Measurements from ENCODE around the gene SLC12A7. TPM values are rescaled to one million over a fixed set of nuclear protein-coding genes. Genes with fewer than 3 reads are reported as not detected.

The SLC12A7 gene
- total and polyA plus RNA-seq, 7 donors = 7.2 to 54.3 (median 16.8) TPM

- WGBS, 2 donors = 84 to 89% methylated on average over 25 of the region's 25 CpGs
- Histone ChIP-seq H3K27ac (no peak overlapping the region), H3K9me3 (no peaks in the 10 kb centered on the region), H3K4me1 (peaks cover 0 to 9% (median 8%) of the 10 kb centered on the region in 4 donors), H3K36me3 (no peaks in the 10 kb centered on the region), H3K4me3 (no peak overlapping the region), H3K27me3 (no peaks in the 10 kb centered on the region)
- no peak for DNase-seq
- no peak for TF ChIP-seq POLR2A (IDR thresholded peaks at IDR 0.05)
- TF ChIP-seq, protein P1, sequence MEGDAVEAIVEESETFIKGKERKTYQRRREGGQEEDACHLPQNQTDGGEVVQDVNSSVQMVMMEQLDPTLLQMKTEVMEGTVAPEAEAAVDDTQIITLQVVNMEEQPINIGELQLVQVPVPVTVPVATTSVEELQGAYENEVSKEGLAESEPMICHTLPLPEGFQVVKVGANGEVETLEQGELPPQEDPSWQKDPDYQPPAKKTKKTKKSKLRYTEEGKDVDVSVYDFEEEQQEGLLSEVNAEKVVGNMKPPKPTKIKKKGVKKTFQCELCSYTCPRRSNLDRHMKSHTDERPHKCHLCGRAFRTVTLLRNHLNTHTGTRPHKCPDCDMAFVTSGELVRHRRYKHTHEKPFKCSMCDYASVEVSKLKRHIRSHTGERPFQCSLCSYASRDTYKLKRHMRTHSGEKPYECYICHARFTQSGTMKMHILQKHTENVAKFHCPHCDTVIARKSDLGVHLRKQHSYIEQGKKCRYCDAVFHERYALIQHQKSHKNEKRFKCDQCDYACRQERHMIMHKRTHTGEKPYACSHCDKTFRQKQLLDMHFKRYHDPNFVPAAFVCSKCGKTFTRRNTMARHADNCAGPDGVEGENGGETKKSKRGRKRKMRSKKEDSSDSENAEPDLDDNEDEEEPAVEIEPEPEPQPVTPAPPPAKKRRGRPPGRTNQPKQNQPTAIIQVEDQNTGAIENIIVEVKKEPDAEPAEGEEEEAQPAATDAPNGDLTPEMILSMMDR (IDR thresholded peaks at IDR 0.05) = no peak
- no peak for TF ChIP-seq EP300 (IDR thresholded peaks at IDR 0.05)
- intact Hi-C loops (cut with DNase I) = loop anchor here (5.0 kb wide), 1 partner anchor 138 kb away; the partner anchor contains the start of gene NKD2
Observed at GRCh38 chr5:1144638-1145396, 33.0 kb upstream of the SLC12A7 start.

DNA sequence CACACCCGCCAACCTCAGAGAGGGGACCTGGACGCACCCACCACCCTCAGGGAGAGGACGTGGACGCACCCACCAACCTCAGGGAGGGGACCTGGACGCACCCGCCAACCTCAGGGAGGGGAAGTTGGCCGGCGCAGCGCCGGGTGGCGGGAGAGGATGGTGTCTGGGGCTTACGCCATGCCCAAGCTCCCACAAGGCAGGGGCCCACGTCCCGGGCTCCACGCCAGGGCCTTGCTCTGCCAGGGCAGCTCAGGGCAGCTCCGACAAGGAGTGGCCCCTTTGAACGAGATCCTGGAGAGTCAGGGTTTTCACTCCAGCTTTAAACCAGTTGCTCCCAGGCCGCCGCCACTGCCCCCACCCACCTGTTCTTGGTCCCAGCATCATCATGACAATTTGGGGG lies 32.2 kb upstream of the SLC12A7 start:
- intact Hi-C loops (cut with DNase I) = loop anchor here (5.0 kb wide), 1 partner anchor 137 kb away; the partner anchor contains the start of gene NKD2
- Histone ChIP-seq H3K9me3 (no peaks in the 10 kb centered on the region), H3K36me3 (no peaks in the 10 kb centered on the region), H3K27me3 (no peaks in the 10 kb centered on the region), H3K4me1 (peaks cover 0 to 9% (median 8%) of the 10 kb centered on the region in 4 donors), H3K27ac (no peak overlapping the region), H3K4me3 (no peak overlapping the region)
- no peak for DNase-seq
- TF ChIP-seq, protein P1 (IDR thresholded peaks at IDR 0.05) = no peak
- TF ChIP-seq POLR2AphosphoS5 (IDR thresholded peaks at IDR 0.05) (no peak), POLR2A (IDR thresholded peaks at IDR 0.05) (no peak), EP300 (IDR thresholded peaks at IDR 0.05) (no peak)
- 33 to 90% methylated on average over 19 of the region's 19 CpGs for WGBS, 2 donors

GRCh38 chr5:1143670-1143951 lies 31.7 kb upstream of the SLC12A7 start:
- no peaks in the 10 kb centered on the region for H3K9me3 ChIP-seq
- TF ChIP-seq POLR2AphosphoS5 (IDR thresholded peaks at IDR 0.05) (no peak), POLR2A (IDR thresholded peaks at IDR 0.05) (no peak)
- no peaks in the 10 kb centered on the region for H3K36me3 ChIP-seq
- no peak for DNase-seq
- no peak overlapping the region for H3K27ac ChIP-seq
- peaks cover 0 to 9% (median 8%) of the 10 kb centered on the region in 4 donors for H3K4me1 ChIP-seq
- no peaks in the 10 kb centered on the region for H3K27me3 ChIP-seq
- intact Hi-C loops (cut with DNase I) = loop anchor here (5.0 kb wide), 1 partner anchor 136 kb away; the partner anchor contains the start of gene NKD2
- WGBS, 2 donors = 62 to 93% methylated on average over 7 of the region's 7 CpGs
- H3K4me3 ChIP-seq = no peak overlapping the region

GRCh38 chr5:1142886-1143669 lies 31.2 kb upstream of the SLC12A7 start:
- no peaks in the 10 kb centered on the region for H3K27me3 ChIP-seq
- peaks cover 0 to 9% (median 8%) of the 10 kb centered on the region in 4 donors for H3K4me1 ChIP-seq
- no peak overlapping the region for H3K27ac ChIP-seq
- WGBS, 2 donors = 92 to 93% methylated on average over 34 of the region's 34 CpGs
- H3K4me3 ChIP-seq = no peak overlapping the region
- TF ChIP-seq POLR2AphosphoS5 (IDR thresholded peaks at IDR 0.05) = no peak
- no peak for TF ChIP-seq EP300 (IDR thresholded peaks at IDR 0.05)
- TF ChIP-seq POLR2A (IDR thresholded peaks at IDR 0.05) = no peak
- TF ChIP-seq, protein P1 (IDR thresholded peaks at IDR 0.05) = no peak
- intact Hi-C loops (cut with DNase I) = loop anchor here (5.0 kb wide), 1 partner anchor 136 kb away; the partner anchor contains the start of gene NKD2
- H3K36me3 ChIP-seq = no peaks in the 10 kb centered on the region
- no peak for DNase-seq
- no peaks in the 10 kb centered on the region for H3K9me3 ChIP-seq

- Histone ChIP-seq H3K4me3 (no peak overlapping the region), H3K4me1 (peaks cover 0 to 16% (median 8%) of the 10 kb centered on the region in 4 donors), H3K27ac (no peak overlapping the region), H3K27me3 (no peaks in the 10 kb centered on the region), H3K36me3 (no peaks in the 10 kb centered on the region), H3K9me3 (no peaks in the 10 kb centered on the region)
- intact Hi-C loops (cut with DNase I) = loop anchor here (5.0 kb wide), 1 partner anchor 135 kb away; the partner anchor contains the start of gene NKD2
- no peak for TF ChIP-seq POLR2AphosphoS5 (IDR thresholded peaks at IDR 0.05)
- TF ChIP-seq, protein P1 (IDR thresholded peaks at IDR 0.05) = no peak
- no peak for TF ChIP-seq EP300 (IDR thresholded peaks at IDR 0.05)
- no peak for TF ChIP-seq POLR2A (IDR thresholded peaks at IDR 0.05)
- 13 to 39% methylated on average over 6 of the region's 6 CpGs for WGBS, 2 donors
- no peak for DNase-seq
Observed at GRCh38 chr5:1141834-1142233, 30.0 kb upstream of the SLC12A7 start.

Data from sigmoid colon (tissue), 7 donors.